ENCODE measurements around the gene CEACAM1. TPM values are rescaled to one million over a fixed set of nuclear protein-coding genes. Genes with fewer than 3 reads are reported as not detected.
A peak's percentile ranks its signal among the peaks of the same experiment; 100 is the strongest.
"Not testable (repeated sequence)": the region's sequence is repeated elsewhere in the genome, so short reads cannot be mapped to it uniquely, and the experiment has no call there.

Gene CEACAM1
- total and polyA plus RNA-seq, 2 donors from 2014 or later: 33.1 to 34.3 TPM

DNA sequence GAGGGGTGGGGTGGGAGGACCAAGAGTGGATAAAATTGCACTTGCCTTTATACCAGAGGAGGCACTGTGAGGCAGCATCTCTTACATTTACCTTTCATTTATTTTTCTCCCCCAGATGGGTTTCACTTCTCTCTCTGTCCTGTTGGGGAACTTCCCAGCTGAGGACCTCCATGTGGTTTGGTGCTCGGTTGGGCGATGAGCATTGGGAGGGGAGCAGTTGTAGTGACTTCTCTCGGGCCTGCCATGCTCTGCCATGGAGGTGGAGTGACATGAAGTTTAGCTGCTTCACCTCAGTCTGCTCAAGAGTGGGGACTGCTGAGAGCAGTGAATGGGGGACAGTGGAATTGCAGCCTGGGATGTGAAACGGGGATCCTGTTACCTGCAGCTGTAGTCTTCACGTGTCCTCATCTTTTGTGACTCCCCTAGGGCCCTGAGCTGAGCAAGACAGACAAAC, 62.4 kb downstream of the CEACAM1 start:
- no peak overlapping the region for H3K9ac ChIP-seq (ENCODE audit: low read length in 3 of 3)
- intact Hi-C loops (cut with DNase I): no loop called here
- no peak for FAIRE-seq
- no peak for DNase-seq
- peaks cover 0 to 7% (median 0%) of the 10 kb centered on the region in 3 donors for H3K4me1 ChIP-seq (ENCODE audit: control insufficient read depth in 2 of 3, insufficient read depth in 2 of 3, low read depth in 1 of 3, low read length in 3 of 3)
- H3K36me3 ChIP-seq (ENCODE audit: control insufficient read depth in 2 of 3, insufficient read depth in 3 of 3, low read length in 3 of 3): no peaks in the 10 kb centered on the region
- H3K4me3 ChIP-seq (ENCODE audit: low read length in 3 of 3): no peak overlapping the region
- TF ChIP-seq, protein P1, sequence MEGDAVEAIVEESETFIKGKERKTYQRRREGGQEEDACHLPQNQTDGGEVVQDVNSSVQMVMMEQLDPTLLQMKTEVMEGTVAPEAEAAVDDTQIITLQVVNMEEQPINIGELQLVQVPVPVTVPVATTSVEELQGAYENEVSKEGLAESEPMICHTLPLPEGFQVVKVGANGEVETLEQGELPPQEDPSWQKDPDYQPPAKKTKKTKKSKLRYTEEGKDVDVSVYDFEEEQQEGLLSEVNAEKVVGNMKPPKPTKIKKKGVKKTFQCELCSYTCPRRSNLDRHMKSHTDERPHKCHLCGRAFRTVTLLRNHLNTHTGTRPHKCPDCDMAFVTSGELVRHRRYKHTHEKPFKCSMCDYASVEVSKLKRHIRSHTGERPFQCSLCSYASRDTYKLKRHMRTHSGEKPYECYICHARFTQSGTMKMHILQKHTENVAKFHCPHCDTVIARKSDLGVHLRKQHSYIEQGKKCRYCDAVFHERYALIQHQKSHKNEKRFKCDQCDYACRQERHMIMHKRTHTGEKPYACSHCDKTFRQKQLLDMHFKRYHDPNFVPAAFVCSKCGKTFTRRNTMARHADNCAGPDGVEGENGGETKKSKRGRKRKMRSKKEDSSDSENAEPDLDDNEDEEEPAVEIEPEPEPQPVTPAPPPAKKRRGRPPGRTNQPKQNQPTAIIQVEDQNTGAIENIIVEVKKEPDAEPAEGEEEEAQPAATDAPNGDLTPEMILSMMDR (IDR thresholded peaks at IDR 0.05; ENCODE audit: borderline replicate concordance, extremely low read depth, insufficient read depth): no peak
- no peaks in the 10 kb centered on the region for H3K9me3 ChIP-seq (ENCODE audit: control insufficient read depth in 2 of 3, insufficient read depth in 1 of 3, low read length in 3 of 3)
- no peaks in the 10 kb centered on the region for H3K27me3 ChIP-seq (ENCODE audit: control insufficient read depth, insufficient read depth, low read length)
- H3K27ac ChIP-seq (ENCODE audit: low read depth in 2 of 2, low read length in 2 of 2): peak overlapping the region; percentile 30 to 68

DNA sequence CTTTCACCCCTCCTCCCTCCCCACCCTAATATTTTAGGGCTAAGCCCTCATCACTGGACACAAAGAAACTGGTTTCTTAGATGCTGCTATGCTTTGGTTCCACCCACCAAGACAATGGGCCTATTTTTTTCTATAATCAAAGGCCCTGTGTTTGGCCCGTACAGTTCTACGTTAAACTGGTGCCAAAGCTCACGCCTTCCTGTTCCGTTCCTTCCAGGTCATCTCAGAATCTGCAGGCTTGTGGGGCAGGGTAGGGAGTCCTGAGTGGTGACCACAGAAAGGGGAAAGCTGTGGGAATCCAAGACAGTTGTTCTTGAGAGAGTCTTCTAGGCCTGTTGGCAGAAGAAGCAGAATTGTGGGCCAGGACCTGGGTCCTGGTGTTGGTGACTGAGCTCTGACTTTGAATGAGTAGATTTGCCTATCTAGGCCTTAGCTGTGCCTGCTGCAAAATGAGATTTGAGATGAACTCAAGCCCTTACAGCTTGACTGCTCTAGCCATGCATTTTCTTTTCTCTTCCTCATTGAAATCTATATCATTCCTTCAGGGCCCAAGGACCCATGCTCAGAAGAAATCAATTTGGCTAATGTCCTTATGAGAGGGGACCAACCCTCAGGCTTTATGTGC, 66.5 kb downstream of the CEACAM1 start:
- H3K9me3 ChIP-seq (ENCODE audit: control insufficient read depth in 2 of 3, insufficient read depth in 1 of 3, low read length in 3 of 3): no peaks in the 10 kb centered on the region
- no peak overlapping the region for H3K27ac ChIP-seq (ENCODE audit: low read depth in 2 of 2, low read length in 2 of 2)
- no peaks in the 10 kb centered on the region for H3K27me3 ChIP-seq (ENCODE audit: control insufficient read depth, insufficient read depth, low read length)
- TF ChIP-seq, protein P1 (IDR thresholded peaks at IDR 0.05; ENCODE audit: borderline replicate concordance, extremely low read depth, insufficient read depth): no peak
- no peak overlapping the region for H3K4me3 ChIP-seq (ENCODE audit: low read length in 3 of 3)
- H3K36me3 ChIP-seq (ENCODE audit: control insufficient read depth in 2 of 3, insufficient read depth in 3 of 3, low read length in 3 of 3): no peaks in the 10 kb centered on the region
- DNase-seq: no peak
- intact Hi-C loops (cut with DNase I): no loop called here
- peaks cover 0 to 7% (median 3%) of the 10 kb centered on the region in 3 donors for H3K4me1 ChIP-seq (ENCODE audit: control insufficient read depth in 2 of 3, insufficient read depth in 2 of 3, low read depth in 1 of 3, low read length in 3 of 3)
- no peak for FAIRE-seq
- no peak overlapping the region for H3K9ac ChIP-seq (ENCODE audit: low read length in 3 of 3)

DNA sequence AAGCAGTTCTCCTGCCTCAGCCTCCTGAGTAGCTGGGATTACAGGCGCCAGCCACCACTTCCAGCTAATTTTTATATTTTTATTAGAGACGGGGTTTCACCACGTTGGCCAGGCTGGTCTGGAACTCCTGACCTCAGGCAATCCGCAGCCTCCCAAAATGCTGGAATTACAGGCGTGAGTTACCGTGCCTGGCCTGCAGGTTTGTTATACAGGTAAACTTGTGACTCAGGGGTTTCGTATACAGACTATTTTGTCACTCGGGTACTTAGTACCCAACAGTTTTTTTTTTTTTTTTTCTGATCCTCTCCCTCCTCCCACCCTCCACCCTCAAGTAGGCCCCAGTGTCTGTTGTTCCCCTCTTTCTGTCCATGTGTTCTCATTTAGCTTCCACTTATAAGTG, 67.0 kb downstream of the CEACAM1 start:
- FAIRE-seq; intact Hi-C loops (cut with DNase I): not testable (repeated sequence)

DNA sequence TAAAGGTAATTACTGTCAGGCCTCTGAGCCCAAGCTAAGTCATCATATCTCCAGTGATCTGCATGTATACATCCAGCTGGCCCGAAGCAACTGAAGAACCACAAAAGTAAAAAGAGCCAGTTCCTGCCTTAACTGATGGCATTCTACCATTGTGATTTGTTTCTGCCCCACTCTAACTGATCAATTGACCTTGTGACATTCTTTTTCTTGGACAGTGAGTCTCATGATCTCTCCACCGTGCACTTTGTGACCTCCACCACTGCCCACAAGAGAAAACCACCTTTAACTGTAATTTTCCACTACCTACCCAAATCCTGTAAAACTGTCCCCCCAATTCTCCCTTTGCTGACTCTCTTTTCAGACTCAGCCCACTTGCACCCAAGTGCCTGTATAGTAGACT, 68.4 kb downstream of the CEACAM1 start:
- intact Hi-C loops (cut with DNase I): no loop called here
- H3K27ac ChIP-seq (ENCODE audit: low read depth in 2 of 2, low read length in 2 of 2): no peak overlapping the region
- FAIRE-seq: no peak
- no peaks in the 10 kb centered on the region for H3K9me3 ChIP-seq (ENCODE audit: control insufficient read depth in 2 of 3, insufficient read depth in 1 of 3, low read length in 3 of 3)
- TF ChIP-seq, protein P1 (IDR thresholded peaks at IDR 0.05; ENCODE audit: borderline replicate concordance, extremely low read depth, insufficient read depth): no peak
- DNase-seq: no peak
- no peak overlapping the region for H3K4me3 ChIP-seq (ENCODE audit: low read length in 3 of 3)
- H3K36me3 ChIP-seq (ENCODE audit: control insufficient read depth in 2 of 3, insufficient read depth in 3 of 3, low read length in 3 of 3): no peaks in the 10 kb centered on the region
- H3K27me3 ChIP-seq (ENCODE audit: control insufficient read depth, insufficient read depth, low read length): no peaks in the 10 kb centered on the region
- peaks cover 0 to 3% (median 0%) of the 10 kb centered on the region in 3 donors for H3K4me1 ChIP-seq (ENCODE audit: control insufficient read depth in 2 of 3, insufficient read depth in 2 of 3, low read depth in 1 of 3, low read length in 3 of 3)
- H3K9ac ChIP-seq (ENCODE audit: low read length in 3 of 3): no peak overlapping the region

More for the DNA sequence above, 67.0 kb downstream of the CEACAM1 start:
- not testable (repeated sequence) for H3K4me3 ChIP-seq (ENCODE audit: low read length in 3 of 3); H3K9me3 ChIP-seq (ENCODE audit: control insufficient read depth in 2 of 3, insufficient read depth in 1 of 3, low read length in 3 of 3); H3K27me3 ChIP-seq (ENCODE audit: control insufficient read depth, insufficient read depth, low read length); H3K4me1 ChIP-seq (ENCODE audit: control insufficient read depth in 2 of 3, insufficient read depth in 2 of 3, low read depth in 1 of 3, low read length in 3 of 3); H3K27ac ChIP-seq (ENCODE audit: low read depth in 2 of 2, low read length in 2 of 2); DNase-seq; H3K9ac ChIP-seq (ENCODE audit: low read length in 3 of 3); H3K36me3 ChIP-seq (ENCODE audit: control insufficient read depth in 2 of 3, insufficient read depth in 3 of 3, low read length in 3 of 3)

Other genes with a start within 250 kb of the CEACAM1 start
- 0.47 TPM for gene PRR19, start 226.3 kb downstream of the CEACAM1 start, total RNA-seq
- 0.71 TPM for gene PRR19, start 226.3 kb downstream of the CEACAM1 start, polyA plus RNA-seq (ENCODE audit: insufficient read depth, low read depth, low replicate concordance)
- gene PAFAH1B3, start 225.9 kb downstream of the CEACAM1 start, total RNA-seq: 22.0 TPM
- 38.3 TPM for gene PAFAH1B3, start 225.9 kb downstream of the CEACAM1 start, polyA plus RNA-seq (ENCODE audit: insufficient read depth, low read depth, low replicate concordance)
- gene TMEM145, start 215.2 kb downstream of the CEACAM1 start, total RNA-seq: not detected
- gene TMEM145, start 215.2 kb downstream of the CEACAM1 start, polyA plus RNA-seq (ENCODE audit: insufficient read depth, low read depth, low replicate concordance): not detected
- 31.6 TPM for gene MEGF8, start 202.8 kb downstream of the CEACAM1 start, total RNA-seq
- gene MEGF8, start 202.8 kb downstream of the CEACAM1 start, polyA plus RNA-seq (ENCODE audit: insufficient read depth, low read depth, low replicate concordance): 8.7 TPM
- 2.2 TPM for gene CNFN, start 138.2 kb downstream of the CEACAM1 start, total RNA-seq
- 4.9 TPM for gene CNFN, start 138.2 kb downstream of the CEACAM1 start, polyA plus RNA-seq (ENCODE audit: insufficient read depth, low read depth, low replicate concordance)
- 8.9 TPM for gene LIPE, start 101.1 kb downstream of the CEACAM1 start, total RNA-seq
- 9.9 TPM for gene LIPE, start 101.1 kb downstream of the CEACAM1 start, polyA plus RNA-seq (ENCODE audit: insufficient read depth, low read depth, low replicate concordance)
- gene CXCL17, start 85.5 kb downstream of the CEACAM1 start, total RNA-seq: not detected
- gene CXCL17, start 85.5 kb downstream of the CEACAM1 start, polyA plus RNA-seq (ENCODE audit: insufficient read depth, low read depth, low replicate concordance): not detected
- not detected for gene CEACAM8, start 66.4 kb upstream of the CEACAM1 start, total RNA-seq
- not detected for gene CEACAM8, start 66.4 kb upstream of the CEACAM1 start, polyA plus RNA-seq (ENCODE audit: insufficient read depth, low read depth, low replicate concordance)
- gene PSG3, start 212.0 kb upstream of the CEACAM1 start, total RNA-seq: not detected
- not detected for gene PSG3, start 212.0 kb upstream of the CEACAM1 start, polyA plus RNA-seq (ENCODE audit: insufficient read depth, low read depth, low replicate concordance)
- not detected for gene PSG8, start 237.2 kb upstream of the CEACAM1 start, total RNA-seq
- gene PSG8, start 237.2 kb upstream of the CEACAM1 start, polyA plus RNA-seq (ENCODE audit: insufficient read depth, low read depth, low replicate concordance): not detected